GM12878 (cell line): ENCODE measurements around the gene METTL2B. TPM values are rescaled to one million over a fixed set of nuclear protein-coding genes. Genes with fewer than 3 reads are reported as not detected.

ENCODE experiments used
- ATAC-seq: fragments of 200-7000 bp; cut with Tn5 transposase; 3 replicates; pipeline ENCODE4 v1.9.1; 2020; ENCODE audit warnings: mild to moderate bottlenecking, moderate library complexity
- BruUV-seq: library from RNA; stranded (reverse); fragments of 400-500 nt; replicated peaks from 2 replicates; lab custom pipeline; 2021; lab: Mats Ljungman, UMichigan
- CTCF ChIA-PET: fragments of 300-600 bp; sonication (Branson Sonifier 250); formaldehyde crosslinking; extraction: SDS; loops from one replicate; lab custom pipeline; 2021; ENCODE audit warnings: inconsistent platforms; lab: Yijun Ruan, JAX
- POLR2A ChIA-PET: fragments of 350-600 bp; formaldehyde crosslinking; extraction: SDS; loops from one replicate; lab custom pipeline; 2021; ENCODE audit warnings: inconsistent platforms; lab: Charles Lee
- RAD21 ChIA-PET: fragments of 300-600 bp; sonication (Branson Sonifier 250); formaldehyde crosslinking; loops from one replicate; lab custom pipeline; 2023; ENCODE audit warnings: antibody characterized with exemption; ENCODE audit not compliant: unreplicated experiment; lab: Charles Lee
- SMC1A ChIA-PET: fragments of 300-600 bp; sonication (Branson Sonifier 250); formaldehyde crosslinking; loops from one replicate; lab custom pipeline; 2023; ENCODE audit not compliant: unreplicated experiment, uncharacterized antibody; lab: Charles Lee
- DNase-seq: peaks from one replicate; pipeline ENCODE4 v3.0.0-alpha.2; 2011; ENCODE audit warnings: low read depth, low spot score
- FAIRE-seq: peaks from 3 replicates; lab custom pipeline; 2011; peaks lifted over from hg19 to GRCh38; lab: Jason Lieb, UNC
- H2AFZ ChIP-seq: 2 replicates; pipeline ENCODE4 v1.6.0; 2011; ENCODE audit warnings: low read depth, low read length, control low read depth; ENCODE audit not compliant: control insufficient read depth
- H3K27ac ChIP-seq: 2 replicates; pipeline ENCODE4 v1.5.1; 2011; ENCODE audit warnings: control low read depth; ENCODE audit not compliant: control insufficient read depth, insufficient read depth
- H3K27me3 ChIP-seq, 2 experiments: replicated peaks in 1 of 2; 2 replicates each; pipeline versions ENCODE4 v1.6.0 to v1.6.1; 2011; ENCODE audit warnings: low read length in 1 of 2; ENCODE audit not compliant: control insufficient read depth in 2 of 2, insufficient read depth in 2 of 2
- H3K36me3 ChIP-seq, 2 experiments: 2 replicates each; pipeline ENCODE4 v1.5.1; 2011; ENCODE audit warnings: low read length in 1 of 2; ENCODE audit not compliant: control insufficient read depth in 2 of 2, insufficient read depth in 2 of 2
- H3K4me1 ChIP-seq: 2 replicates; pipeline ENCODE4 v1.6.1; 2011; ENCODE audit warnings: mild to moderate bottlenecking, low read length, moderate library complexity, mixed read lengths; ENCODE audit not compliant: control insufficient read depth, insufficient read depth
- H3K4me2 ChIP-seq: 2 replicates; pipeline ENCODE4 v1.6.0; 2011; ENCODE audit warnings: control low read depth; ENCODE audit not compliant: control insufficient read depth, insufficient read depth
- H3K4me3 ChIP-seq: fragments of 200-600 bp; sonication (generic); 2 replicates; pipeline ENCODE4 v1.5.1; 2016
- H3K79me2 ChIP-seq: 2 replicates; pipeline ENCODE4 v1.6.0; 2011; ENCODE audit warnings: low read length; ENCODE audit not compliant: control insufficient read depth, insufficient read depth
- H3K9ac ChIP-seq: 2 replicates; pipeline ENCODE4 v1.8.0; 2011; ENCODE audit warnings: low read length, control low read depth, mixed read lengths; ENCODE audit not compliant: control insufficient read depth, insufficient read depth
- H3K9me3 ChIP-seq: replicated peaks from 3 replicates; pipeline ENCODE4 v1.5.1; 2011; ENCODE audit warnings: mild to moderate bottlenecking, low read length; ENCODE audit not compliant: control insufficient read depth, insufficient read depth
- H4K20me1 ChIP-seq: 2 replicates; pipeline ENCODE4 v1.6.0; 2011; ENCODE audit not compliant: control insufficient read depth, insufficient read depth
- ASH2L ChIP-seq: fragments of 300-600, 200-600 bp; sonication (generic); IDR thresholded peaks from 2 replicates; pipeline ENCODE4 v1.6.1; 2017; ENCODE audit warnings: low read depth, mild to moderate bottlenecking, borderline replicate concordance
- POLR2A ChIP-seq: IDR thresholded peaks from 2 replicates; pipeline ENCODE4 v1.6.1; 2011; ENCODE audit warnings: low read depth, mild to moderate bottlenecking, low read length
- RFX5 ChIP-seq: IDR thresholded peaks from 2 replicates; pipeline ENCODE4 v1.6.1; 2011; ENCODE audit warnings: low read depth, low read length, improper control_type of control experiment
- SMAD1 ChIP-seq: fragments of 450-650 bp; IDR thresholded peaks from 2 replicates; pipeline ENCODE4 v1.6.1; 2018; ENCODE audit warnings: mild to moderate bottlenecking, low read depth; ENCODE audit not compliant: partially characterized antibody
- WRNIP1 ChIP-seq: IDR thresholded peaks from 2 replicates; pipeline ENCODE4 v1.6.1; 2011; ENCODE audit warnings: low read depth, low read length, improper control_type of control experiment, borderline replicate concordance
- ZSCAN29 ChIP-seq: fragments of 450-650 bp; IDR thresholded peaks from 2 replicates; pipeline ENCODE4 v1.6.1; 2017; ENCODE audit warnings: mild to moderate bottlenecking, moderate library complexity
- WGBS: methylation state at CpG from one replicate; pipeline ENCODE4 v1.1.6; 2016; ENCODE audit warnings: low lambda C conversion rate; ENCODE audit not compliant: insufficient replicate concordance, insufficient coverage; ENCODE audit errors: missing lambda C conversion rate; 5-methylcytosine and 5-hydroxymethylcytosine counted together
- in situ Hi-C: fragments of 300-500 bp; cut with MboI; formaldehyde crosslinking; loops from 9 replicates; pipeline ENCODE4 v1.14.3; 2018; ENCODE audit warnings: mixed read lengths
- intact Hi-C: fragments of 100-400 bp; cut with micrococcal nuclease; formaldehyde crosslinking; loops from one replicate; pipeline ENCODE4 v1.14.2; 2022; ENCODE audit not compliant: unreplicated experiment
- polyA plus RNA-seq, 11 experiments: library from polyadenylated mRNA; depleted of rRNA in 4 of 11; unstranded in 6 of 11; stranded (reverse) in 5 of 11; fragments of >200 nt; fragmentation: Nextera tagmentation in 4 of 11; fragmentation: Illumina TruSeq in 1 of 11; extraction: Ambion mirVana in 4 of 11; extraction: Trizol in 1 of 11; gene quantifications; 1 replicate in 1 of 11; 2 replicates in 10 of 11; pipeline versions ENCODE4 v1.2.1 to v1.2.3, GENCODE V29; 2011 to 2016; ENCODE audit warnings: inconsistent platforms in 2 of 11, missing spikeins in 2 of 11, low read depth in 1 of 11
- total RNA-seq, 4 experiments: library from RNA; depleted of rRNA in 3 of 4; stranded (reverse); fragments of >200 nt in 3 of 4; fragmentation: Illumina TruSeq in 1 of 4; extraction: Trizol in 1 of 4; gene quantifications; 2 replicates each; pipeline versions ENCODE4 v1.2.1 to v1.2.3, GENCODE V29; 2013 to 2021
- TF ChIP-seq, protein P1 (sequence below): fragments of 450-650 bp; conservative IDR thresholded peaks from 2 replicates; pipeline ENCODE4 v1.6.1; 2017; ENCODE audit warnings: mild to moderate bottlenecking, moderate library complexity
- TF ChIP-seq, protein P2 (sequence below): fragments of 450-650 bp; IDR thresholded peaks from 2 replicates; pipeline ENCODE4 v1.6.1; 2018; ENCODE audit warnings: mild to moderate bottlenecking, low read depth, moderate library complexity; ENCODE audit not compliant: partially characterized antibody

METTL2B gene
- total and polyA plus RNA-seq, 10 of the 15 experiments (the other 5 are each of a cell fraction or from before 2014, with no cell fraction given) = 18.9 to 48.4 (median 37.3) TPM

DNA sequence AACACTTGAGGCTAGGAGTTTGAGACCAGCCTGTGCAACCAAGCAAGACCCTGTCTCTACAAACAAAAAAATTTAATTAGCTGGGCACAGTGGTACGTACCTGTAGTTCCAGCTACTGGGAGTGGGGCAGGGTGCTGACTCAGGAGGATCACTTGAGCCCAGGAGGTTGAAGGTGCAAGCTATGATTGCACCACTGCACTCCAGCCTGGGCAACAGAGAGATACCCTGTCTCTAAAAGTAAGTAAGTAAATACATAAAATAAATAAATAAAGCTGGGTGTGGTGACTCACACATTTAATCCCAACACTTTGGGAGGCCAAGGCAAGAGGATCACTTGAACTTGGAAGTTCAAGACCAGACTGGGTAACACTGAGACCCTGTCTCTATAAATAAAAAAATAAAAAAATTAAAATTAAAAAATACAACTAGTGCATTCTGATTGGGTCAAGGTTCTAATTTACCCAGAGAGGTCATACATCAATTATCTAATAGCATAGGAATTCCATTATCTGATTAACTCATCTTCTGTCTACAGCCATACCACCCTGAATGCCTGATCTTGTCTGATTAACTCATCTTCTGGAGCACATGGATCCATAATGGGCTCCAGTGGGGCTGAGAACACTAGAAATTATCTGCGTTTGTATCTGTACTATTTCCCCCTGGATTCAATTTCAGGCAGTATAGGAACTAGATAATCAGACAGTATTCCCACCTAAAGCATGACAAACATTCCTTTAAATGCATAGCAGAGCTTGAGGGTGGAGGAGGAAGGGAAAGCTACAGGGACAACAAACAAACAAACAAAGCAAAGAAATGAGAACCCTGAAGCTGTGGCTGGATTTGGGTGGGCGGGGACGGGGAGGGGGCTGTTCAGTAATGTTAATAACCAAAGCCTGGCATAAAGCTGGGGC is 41.9 kb upstream of the METTL2B start:
- in situ Hi-C loops = no loop called here
- no peak overlapping the region for H3K4me3 ChIP-seq
- H4K20me1 ChIP-seq = no peaks in the 10 kb centered on the region
- H3K79me2 ChIP-seq = no peaks in the 10 kb centered on the region
- TF ChIP-seq, protein P1, sequence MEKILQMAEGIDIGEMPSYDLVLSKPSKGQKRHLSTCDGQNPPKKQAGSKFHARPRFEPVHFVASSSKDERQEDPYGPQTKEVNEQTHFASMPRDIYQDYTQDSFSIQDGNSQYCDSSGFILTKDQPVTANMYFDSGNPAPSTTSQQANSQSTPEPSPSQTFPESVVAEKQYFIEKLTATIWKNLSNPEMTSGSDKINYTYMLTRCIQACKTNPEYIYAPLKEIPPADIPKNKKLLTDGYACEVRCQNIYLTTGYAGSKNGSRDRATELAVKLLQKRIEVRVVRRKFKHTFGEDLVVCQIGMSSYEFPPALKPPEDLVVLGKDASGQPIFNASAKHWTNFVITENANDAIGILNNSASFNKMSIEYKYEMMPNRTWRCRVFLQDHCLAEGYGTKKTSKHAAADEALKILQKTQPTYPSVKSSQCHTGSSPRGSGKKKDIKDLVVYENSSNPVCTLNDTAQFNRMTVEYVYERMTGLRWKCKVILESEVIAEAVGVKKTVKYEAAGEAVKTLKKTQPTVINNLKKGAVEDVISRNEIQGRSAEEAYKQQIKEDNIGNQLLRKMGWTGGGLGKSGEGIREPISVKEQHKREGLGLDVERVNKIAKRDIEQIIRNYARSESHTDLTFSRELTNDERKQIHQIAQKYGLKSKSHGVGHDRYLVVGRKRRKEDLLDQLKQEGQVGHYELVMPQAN = no peak
- TF ChIP-seq ASH2L (no peak), WRNIP1 (no peak), SMAD1 (no peak), RFX5 (no peak), ZSCAN29 (no peak), POLR2A (no peak)
- TF ChIP-seq, protein P2, sequence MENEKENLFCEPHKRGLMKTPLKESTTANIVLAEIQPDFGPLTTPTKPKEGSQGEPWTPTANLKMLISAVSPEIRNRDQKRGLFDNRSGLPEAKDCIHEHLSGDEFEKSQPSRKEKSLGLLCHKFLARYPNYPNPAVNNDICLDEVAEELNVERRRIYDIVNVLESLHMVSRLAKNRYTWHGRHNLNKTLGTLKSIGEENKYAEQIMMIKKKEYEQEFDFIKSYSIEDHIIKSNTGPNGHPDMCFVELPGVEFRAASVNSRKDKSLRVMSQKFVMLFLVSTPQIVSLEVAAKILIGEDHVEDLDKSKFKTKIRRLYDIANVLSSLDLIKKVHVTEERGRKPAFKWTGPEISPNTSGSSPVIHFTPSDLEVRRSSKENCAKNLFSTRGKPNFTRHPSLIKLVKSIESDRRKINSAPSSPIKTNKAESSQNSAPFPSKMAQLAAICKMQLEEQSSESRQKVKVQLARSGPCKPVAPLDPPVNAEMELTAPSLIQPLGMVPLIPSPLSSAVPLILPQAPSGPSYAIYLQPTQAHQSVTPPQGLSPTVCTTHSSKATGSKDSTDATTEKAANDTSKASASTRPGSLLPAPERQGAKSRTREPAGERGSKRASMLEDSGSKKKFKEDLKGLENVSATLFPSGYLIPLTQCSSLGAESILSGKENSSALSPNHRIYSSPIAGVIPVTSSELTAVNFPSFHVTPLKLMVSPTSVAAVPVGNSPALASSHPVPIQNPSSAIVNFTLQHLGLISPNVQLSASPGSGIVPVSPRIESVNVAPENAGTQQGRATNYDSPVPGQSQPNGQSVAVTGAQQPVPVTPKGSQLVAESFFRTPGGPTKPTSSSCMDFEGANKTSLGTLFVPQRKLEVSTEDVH = no peak
- TF ChIP-seq, all 136 proteins: peak for 0
- no peak overlapping the region for H3K4me2 ChIP-seq
- peaks cover 4% of the 10 kb centered on the region for H3K4me1 ChIP-seq
- CTCF ChIA-PET = interaction anchor here (1.3 to 16.0 kb wide), 9 partner anchors 7 to 47 kb away, joined by 3 to 463 read pairs (median 7); partner anchors contain the start of genes HILPDA and IMPDH1
- no peaks in the 10 kb centered on the region; the same call in 1 of the 3 replicates for H3K9me3 ChIP-seq
- intact Hi-C loops = no loop called here
- ATAC-seq (no peak), DNase-seq (no peak), FAIRE-seq (no peak)
- H3K36me3 ChIP-seq = no peaks in the 10 kb centered on the region
- 34% methylated on average over 4 of the region's 4 CpGs for WGBS
- SMC1A ChIA-PET = interaction anchor here (0.5 to 14.8 kb wide), 9 partner anchors 7 to 246 kb away, joined by 3 to 296 read pairs (median 4); partner anchors contain the start of gene HILPDA
- RAD21 ChIA-PET = interaction anchor here (1.2 to 10.5 kb wide), 9 partner anchors 9 to 31 kb away, joined by 3 to 216 read pairs (median 7); partner anchors contain the start of gene HILPDA
- H3K9ac ChIP-seq = no peak overlapping the region
- POLR2A ChIA-PET = interaction anchor here (0.6 to 3.7 kb wide), 4 partner anchors 10 to 26 kb away, joined by 4 to 31 read pairs (median 6); partner anchors contain the start of gene HILPDA
- no peak overlapping the region for H3K27ac ChIP-seq
- H3K27me3 ChIP-seq = no peaks in the 10 kb centered on the region
- no TSS peak for BruUV-seq
- H2AFZ ChIP-seq = no peak overlapping the region
